ENCODE results near the gene CST7.

Gene CST7

GRCh38 chr20:25006431-25007167, 57.5 kb downstream of the CST7 start:
- no peaks in the 10 kb centered on the region for H3K4me1 ChIP-seq (ENCODE audit: control insufficient read depth, low read length)

GRCh38 chr20:25007491-25008305, 58.6 kb downstream of the CST7 start:
- Histone ChIP-seq H3K79me2 (ENCODE audit: control insufficient read depth, low read length) (no peaks in the 10 kb centered on the region), H3K4me1 (ENCODE audit: control insufficient read depth, low read length) (no peaks in the 10 kb centered on the region), H4K20me1 (ENCODE audit: control insufficient read depth, insufficient read depth, low read depth, low read length) (no peaks in the 10 kb centered on the region), H3F3A (ENCODE audit: control insufficient read depth, insufficient read depth) (no peaks in the 10 kb centered on the region), H3K36me3 (ENCODE audit: control insufficient read depth, low read length) (no peaks in the 10 kb centered on the region), H3K9me3 (ENCODE audit: control insufficient read depth, insufficient read depth, low read length) (no peaks in the 10 kb centered on the region), H3K27ac (ENCODE audit: low read depth, low read length) (no peak overlapping the region), H3K4me2 (ENCODE audit: low read length) (no peak overlapping the region), H3K4me3 (ENCODE audit: low read length) (no peak overlapping the region), H3K27me3 (ENCODE audit: control insufficient read depth, low read length) (peaks cover 5% of the 10 kb centered on the region), H3K9me2 (replicated peaks; ENCODE audit: control insufficient read depth, low read length) (no peaks in the 10 kb centered on the region)
- TF ChIP-seq CTCF (IDR thresholded peaks at IDR 0.05; ENCODE audit: low read depth, low read length, poor library complexity, severe bottlenecking) = no peak
- no peak for TF ChIP-seq EZH2phosphoT487 (IDR thresholded peaks at IDR 0.05; ENCODE audit: borderline replicate concordance, low read length)

More at GRCh38 chr20:25006431-25007167, 57.5 kb downstream of the CST7 start:
- H3K36me3 ChIP-seq (ENCODE audit: control insufficient read depth, low read length) = no peaks in the 10 kb centered on the region
- no peaks in the 10 kb centered on the region for H3K9me2 ChIP-seq (replicated peaks; ENCODE audit: control insufficient read depth, low read length)
- peaks cover 8% of the 10 kb centered on the region for H3K27me3 ChIP-seq (ENCODE audit: control insufficient read depth, low read length)
- no peaks in the 10 kb centered on the region for H3K9me3 ChIP-seq (ENCODE audit: control insufficient read depth, insufficient read depth, low read length)
- no peaks in the 10 kb centered on the region for H4K20me1 ChIP-seq (ENCODE audit: control insufficient read depth, insufficient read depth, low read depth, low read length)
- no peak overlapping the region for H3K4me2 ChIP-seq (ENCODE audit: low read length)
- no peaks in the 10 kb centered on the region for H3K79me2 ChIP-seq (ENCODE audit: control insufficient read depth, low read length)
- H3K4me3 ChIP-seq (ENCODE audit: low read length) = no peak overlapping the region
- H3K27ac ChIP-seq (ENCODE audit: low read depth, low read length) = no peak overlapping the region
- TF ChIP-seq CTCF (IDR thresholded peaks at IDR 0.05; ENCODE audit: low read depth, low read length, poor library complexity, severe bottlenecking) = no peak
- no peak for TF ChIP-seq EZH2phosphoT487 (IDR thresholded peaks at IDR 0.05; ENCODE audit: borderline replicate concordance, low read length)
- H3F3A ChIP-seq (ENCODE audit: control insufficient read depth, insufficient read depth) = no peaks in the 10 kb centered on the region

GRCh38 chr20:25008388-25009217, 59.5 kb downstream of the CST7 start:
- H3K9me3 ChIP-seq (ENCODE audit: control insufficient read depth, insufficient read depth, low read length) = no peaks in the 10 kb centered on the region
- H3K9me2 ChIP-seq (replicated peaks; ENCODE audit: control insufficient read depth, low read length) = no peaks in the 10 kb centered on the region
- no peaks in the 10 kb centered on the region for H3K4me1 ChIP-seq (ENCODE audit: control insufficient read depth, low read length)
- H3K79me2 ChIP-seq (ENCODE audit: control insufficient read depth, low read length) = no peaks in the 10 kb centered on the region
- no peak overlapping the region for H3K4me2 ChIP-seq (ENCODE audit: low read length)
- no peaks in the 10 kb centered on the region for H3K36me3 ChIP-seq (ENCODE audit: control insufficient read depth, low read length)
- H3K27me3 ChIP-seq (ENCODE audit: control insufficient read depth, low read length) = no peaks in the 10 kb centered on the region
- no peak overlapping the region for H3K27ac ChIP-seq (ENCODE audit: low read depth, low read length)
- TF ChIP-seq CTCF (IDR thresholded peaks at IDR 0.05; ENCODE audit: low read depth, low read length, poor library complexity, severe bottlenecking) = no peak
- no peaks in the 10 kb centered on the region for H4K20me1 ChIP-seq (ENCODE audit: control insufficient read depth, insufficient read depth, low read depth, low read length)
- no peaks in the 10 kb centered on the region for H3F3A ChIP-seq (ENCODE audit: control insufficient read depth, insufficient read depth)
- no peak overlapping the region for H3K4me3 ChIP-seq (ENCODE audit: low read length)
